Hypothalamus (tissue), 51 donors: ENCODE results near the gene STAT1.
"Not testable (repeated sequence)": the region's sequence is repeated elsewhere in the genome, so short reads cannot be mapped to it uniquely, and the experiment has no call there.

ENCODE experiments used
- DNase-seq, 51 donors: peaks; one replicate each; lab custom pipeline; 2025; lab: John Stamatoyannopoulos, UW

The STAT1 gene

DNA sequence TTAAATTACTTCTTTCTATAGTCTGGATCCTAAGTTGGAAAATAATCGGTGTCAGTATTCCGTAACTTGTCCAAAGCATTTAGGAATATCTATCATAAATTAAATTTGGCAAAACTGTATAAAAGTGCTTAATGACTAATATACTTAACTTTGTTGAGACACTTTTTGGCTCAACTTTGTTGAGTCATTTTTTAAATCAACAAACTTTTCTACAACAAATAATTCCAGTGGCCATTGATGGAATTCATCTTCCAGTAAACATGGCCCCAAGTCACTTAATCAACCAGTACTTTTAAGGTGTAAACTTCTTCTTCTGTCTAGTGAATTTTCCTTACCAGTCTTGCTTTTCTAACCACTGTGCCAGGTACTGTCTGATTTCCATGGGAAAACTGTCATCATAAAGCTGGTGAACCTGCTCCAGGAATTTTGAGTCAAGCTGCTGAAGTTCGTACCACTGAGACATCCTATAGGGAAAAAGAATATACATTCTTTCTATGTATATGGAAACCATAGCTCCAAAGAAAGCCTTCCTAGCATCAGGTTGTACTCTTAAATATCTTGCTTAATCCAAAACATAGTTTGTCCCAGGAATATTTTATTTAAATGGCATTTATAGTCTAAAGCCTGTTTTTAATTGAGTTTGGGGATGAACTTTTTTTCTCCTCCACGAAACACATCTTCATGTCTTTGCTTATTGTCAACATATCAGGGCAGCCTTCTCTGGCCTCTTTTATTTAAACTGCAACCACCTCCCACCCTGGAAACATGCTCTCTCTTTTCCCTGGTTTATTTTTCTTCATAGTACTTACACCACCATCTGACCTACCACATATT is 4.2 kb downstream of the STAT1 start:
- no peak for DNase-seq

DNA sequence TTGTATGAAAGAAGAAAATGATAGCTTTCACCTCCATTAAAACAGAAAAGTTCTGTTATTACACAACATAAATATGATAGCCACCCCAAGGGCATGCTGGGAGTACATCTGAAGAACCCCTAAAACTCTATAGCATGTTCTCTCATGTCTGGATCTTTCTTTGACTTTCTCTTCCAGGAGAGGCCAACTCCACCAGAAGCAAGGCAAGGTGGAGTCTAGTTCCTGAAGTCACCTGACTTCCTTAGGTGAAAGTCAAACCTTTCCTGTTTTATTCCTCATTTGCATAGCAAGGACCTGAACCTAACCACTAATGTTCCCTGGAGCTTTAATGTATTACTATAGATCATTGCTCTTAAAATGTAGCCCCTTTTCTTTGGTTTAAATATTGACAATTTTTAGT is 5.7 kb downstream of the STAT1 start:
- no peak for DNase-seq

DNA sequence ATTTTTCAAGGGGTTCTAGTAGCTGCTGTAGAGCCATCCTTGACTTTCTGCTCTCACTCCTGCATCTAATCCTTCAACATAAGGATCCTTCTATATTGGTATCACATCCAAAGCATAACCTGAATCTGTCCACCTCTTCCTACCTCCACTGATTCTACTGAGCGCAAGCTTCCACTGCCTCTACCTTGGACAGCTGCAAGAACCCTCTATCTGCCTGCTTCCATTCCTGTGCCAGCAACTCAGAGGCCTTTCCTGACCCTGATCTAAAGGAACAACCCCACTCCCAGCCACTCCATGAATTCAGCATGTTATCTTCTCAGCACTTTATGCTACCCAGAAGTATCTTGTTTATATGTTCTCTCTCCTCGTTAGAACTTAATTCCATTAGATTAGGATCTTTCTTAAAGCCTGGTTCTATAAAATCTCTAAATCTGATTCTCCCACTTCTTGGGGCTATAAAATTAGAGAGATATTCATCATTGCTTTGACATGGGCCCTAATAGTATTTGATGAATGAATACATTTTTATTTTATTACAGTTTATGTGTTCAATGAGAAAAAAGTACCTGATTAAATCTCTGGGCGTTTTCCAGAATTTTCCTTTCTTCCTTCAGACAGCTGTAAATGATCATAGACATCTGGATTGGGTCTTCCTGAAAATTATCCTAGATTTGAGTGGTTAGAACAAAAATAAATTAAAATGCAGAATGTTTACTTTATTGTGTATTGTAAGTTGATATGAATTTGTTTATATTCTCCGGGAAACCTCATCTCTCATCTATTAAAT is 6.8 kb downstream of the STAT1 start:
- DNase-seq: no peak

DNA sequence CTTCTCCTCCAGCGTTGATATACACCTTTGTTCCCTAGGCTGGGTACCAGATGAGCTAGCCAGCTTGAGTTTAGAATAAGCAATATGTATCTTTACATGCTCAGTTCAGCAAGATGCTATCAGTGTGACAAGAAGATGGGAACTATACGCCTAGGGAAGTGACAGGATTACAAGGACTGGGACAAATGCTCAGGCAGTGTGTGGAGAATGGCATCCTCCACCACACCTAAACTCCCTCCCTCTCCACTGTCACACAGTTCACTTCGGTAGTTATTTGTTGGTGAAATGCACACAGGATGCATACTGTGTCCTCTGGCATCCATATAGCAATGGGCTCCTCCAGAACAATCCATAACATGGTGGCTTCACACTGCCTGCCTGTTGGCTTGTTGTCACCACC is 7.7 kb downstream of the STAT1 start:
- DNase-seq: no peak

DNA sequence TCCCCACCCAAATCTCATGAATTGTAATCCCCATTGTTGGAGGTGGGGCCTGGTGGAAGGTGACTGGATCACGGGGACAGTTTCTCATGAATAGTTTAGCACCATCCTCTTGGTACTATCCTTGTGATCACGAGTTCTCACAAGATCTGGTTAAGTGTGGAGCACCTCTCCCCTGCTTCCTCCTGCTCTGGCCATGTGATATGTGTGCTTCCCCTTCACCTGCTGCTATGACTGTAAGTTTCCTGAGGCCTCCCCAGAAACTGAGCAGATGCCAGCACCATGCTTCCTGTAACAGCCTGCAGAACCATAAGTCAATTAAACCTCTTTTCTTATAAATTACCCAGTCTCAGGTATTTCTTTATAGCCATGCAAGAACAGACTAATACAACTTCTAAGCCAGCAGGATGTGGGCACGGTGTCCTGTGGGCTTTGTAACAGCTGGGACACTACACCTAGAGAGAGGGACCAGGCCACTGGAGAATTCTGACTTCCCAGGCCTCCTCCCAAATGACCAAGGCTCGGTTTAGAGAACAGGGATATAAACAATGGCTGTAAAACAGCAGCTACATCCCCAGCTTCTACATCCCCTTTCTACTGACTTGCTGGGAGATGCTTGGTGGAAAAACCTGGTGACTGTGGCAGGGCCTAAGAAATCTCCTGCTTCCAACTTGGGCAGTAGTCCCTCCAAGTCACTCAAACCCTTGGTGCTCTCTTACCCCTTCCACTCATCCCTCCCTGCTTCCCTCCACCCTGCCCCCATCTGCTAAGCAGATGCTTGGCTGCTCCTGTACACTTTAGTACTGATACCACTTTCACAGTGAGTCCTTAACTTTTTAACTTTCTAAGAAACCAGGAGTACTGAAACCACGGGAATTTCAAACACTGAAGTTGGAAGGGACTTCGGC is 10.3 kb downstream of the STAT1 start:
- DNase-seq: no peak

DNA sequence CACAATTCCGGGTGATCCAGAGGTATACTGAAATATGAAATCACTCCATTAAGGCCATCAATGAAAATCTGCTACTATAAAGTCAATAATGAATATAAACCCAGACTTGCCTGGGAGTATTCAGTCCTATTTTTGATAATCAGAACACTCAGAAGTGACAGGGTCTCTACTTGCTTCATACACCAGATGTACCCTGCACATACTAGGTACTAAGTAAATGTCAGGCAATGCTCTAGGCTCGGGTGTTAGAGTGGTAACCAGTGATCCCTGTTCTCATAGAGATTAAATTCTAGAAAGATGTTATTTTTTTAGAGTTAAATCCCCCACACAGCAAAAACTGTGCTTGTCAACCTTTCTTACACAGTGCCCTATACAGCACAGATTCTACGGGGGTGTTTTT is 12.3 kb downstream of the STAT1 start:
- DNase-seq: no peak

DNA sequence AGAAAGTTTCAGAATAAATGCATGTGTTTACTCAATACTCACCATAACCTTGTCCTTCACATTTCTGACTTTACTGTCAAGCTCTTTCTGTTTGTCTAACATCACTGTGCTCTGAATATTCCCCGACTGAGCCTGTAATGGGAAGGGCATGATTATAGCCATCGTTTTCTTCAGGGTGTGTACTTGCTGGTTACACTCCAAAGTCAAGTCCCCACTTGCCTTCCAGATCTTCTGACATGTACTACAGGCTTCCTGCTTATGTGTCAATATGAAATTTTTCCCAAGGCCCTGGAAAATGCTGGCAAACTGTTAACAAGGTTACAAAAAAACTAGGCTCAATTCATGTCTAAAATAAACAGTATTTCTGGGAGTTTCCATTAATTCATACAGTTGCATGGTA is 12.9 kb downstream of the STAT1 start:
- no peak for DNase-seq

DNA sequence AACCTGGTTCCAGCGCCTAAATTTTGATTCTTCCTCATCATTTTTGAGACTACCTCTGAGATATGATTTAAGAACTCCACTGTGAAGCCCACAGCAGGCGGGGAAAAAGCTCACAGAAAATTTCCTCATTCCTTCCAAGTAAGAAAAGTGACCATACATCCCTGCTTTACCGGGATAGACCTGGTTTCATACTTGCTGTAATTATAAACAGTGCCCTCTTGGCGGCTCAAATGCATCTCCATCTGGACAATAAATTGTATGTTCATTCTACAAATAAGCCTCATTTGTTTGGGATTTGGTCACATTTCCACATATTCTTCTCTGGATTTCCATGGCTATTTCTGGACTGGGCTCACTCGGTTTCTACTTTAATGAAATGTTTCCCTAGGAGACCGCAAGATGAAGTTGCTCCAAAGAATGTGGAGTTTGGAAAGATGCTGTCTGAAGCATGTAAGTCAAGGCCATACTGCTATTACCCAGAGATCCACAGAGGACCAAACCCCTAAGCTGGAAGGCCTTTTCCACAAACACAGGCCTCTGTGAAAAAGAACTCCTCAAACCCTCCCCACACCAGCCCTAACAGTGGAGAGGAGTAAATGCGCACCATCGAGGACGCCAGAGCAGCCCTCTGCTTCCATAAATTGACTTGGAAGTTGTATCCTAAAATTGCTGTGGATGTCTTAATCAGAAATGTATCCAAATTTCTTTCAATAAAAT is 13.9 kb downstream of the STAT1 start:
- DNase-seq: no peak

DNA sequence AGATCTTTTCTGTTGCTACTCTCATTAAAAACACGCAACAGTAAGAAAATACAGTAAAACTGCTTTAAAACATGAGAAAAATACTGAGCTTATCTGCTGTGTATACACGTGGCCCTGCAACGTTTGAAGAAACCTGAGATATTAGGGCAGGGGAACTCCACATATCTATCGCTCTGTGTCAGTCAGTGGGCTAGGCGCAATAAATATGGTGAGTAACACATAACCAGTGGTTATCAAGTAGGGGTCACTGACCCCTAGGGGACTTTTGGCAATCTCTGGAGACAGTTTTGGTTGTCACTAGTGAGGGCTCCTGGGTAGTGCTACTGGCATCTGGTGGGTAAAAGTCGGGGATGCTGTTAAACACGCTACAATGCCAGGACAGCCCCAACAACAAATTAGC is 14.9 kb downstream of the STAT1 start:
- no peak for DNase-seq

DNA sequence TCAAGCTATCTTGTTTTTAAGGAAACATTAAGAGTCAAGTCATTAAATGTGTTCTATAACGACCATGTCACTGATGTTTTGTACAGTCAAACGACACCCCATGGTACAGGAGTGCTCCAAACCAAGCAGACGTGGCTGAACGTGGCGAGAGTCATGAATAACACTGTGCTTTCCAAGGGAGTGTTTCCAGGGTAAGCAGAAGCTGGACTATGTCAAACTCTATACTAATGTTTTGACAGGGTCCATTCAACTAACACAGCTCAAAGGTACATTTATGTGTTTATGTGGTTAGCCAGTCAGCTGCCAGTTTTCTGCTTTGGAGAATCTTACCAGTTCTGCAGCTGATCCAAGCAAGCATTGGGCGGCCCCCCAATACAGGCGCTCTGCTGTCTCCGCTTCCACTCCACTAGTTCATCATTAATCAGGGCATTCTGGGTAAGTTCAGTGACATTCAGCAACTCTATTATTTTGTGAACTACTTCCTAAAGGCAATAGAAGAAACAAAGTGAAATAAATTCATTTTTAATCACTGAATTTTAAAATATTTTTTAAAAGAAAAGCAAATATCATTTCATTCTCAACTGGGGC is 16.4 kb downstream of the STAT1 start:
- no peak for DNase-seq

DNA sequence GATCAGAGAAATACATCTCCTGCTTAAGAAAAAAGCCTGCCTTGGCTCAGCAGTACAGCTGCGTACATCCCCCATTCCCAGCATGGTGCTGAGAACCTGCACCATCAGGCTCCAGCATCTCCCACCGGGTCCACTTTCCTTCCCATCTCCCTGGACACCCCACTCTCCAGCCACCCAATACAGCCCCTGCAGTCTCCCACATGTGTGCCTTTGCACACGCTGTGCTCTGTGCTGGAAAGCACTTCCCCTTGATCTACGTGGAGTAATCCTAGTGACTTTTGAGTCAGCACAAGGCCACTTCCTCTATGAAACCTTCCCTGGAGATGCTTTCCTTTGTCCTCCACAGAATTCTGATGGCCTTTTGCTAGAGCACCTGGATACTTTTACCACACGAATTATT is 17.0 kb downstream of the STAT1 start:
- no peak for DNase-seq

DNA sequence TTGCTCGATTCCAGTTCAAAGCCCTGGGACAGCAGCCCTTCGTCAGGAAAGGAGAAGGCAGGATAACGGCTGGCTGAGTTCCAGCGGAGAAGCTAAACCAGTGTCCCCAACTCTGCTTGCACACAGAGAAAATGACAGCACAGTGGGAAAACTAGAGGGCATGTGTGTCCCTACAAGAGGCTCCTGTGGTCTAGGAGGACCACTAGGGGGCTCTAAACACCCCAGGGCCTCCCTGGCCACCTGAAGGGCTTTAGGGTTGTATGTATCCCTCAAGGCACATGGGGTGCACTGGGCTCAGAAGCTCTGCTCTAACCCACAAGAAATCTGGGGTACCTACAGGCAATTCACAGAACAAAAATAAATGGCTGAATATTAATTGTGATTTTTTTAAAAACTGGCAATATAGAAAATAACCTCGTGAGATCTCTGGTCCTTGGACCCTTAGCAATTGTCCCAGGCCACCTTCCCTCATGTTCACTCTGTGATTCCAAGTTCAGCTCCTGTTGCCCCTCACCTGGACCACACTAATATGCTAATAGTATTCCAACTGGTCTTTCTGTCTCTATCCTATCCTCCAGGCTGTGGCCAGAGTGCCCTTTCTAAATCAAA is 17.5 kb downstream of the STAT1 start:
- no peak for DNase-seq

DNA sequence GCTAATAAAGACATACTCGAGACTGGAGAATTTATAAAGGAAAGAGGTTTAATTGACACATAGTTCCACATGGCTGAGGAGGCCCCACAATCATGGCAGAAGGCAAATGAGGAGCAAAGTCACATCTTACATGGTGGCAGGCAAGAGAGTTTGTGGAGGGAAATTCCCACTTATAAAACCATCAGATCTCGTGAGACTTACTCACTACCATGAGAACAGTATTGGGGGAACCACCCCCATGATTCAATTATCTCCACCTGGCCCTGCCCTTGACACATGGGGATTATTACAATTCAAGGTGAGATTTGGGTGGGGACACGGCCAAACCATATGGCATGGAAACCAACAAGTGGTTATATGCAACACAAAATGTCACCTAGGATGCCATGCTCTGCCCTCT is 18.7 kb downstream of the STAT1 start:
- not testable (repeated sequence) for DNase-seq

DNA sequence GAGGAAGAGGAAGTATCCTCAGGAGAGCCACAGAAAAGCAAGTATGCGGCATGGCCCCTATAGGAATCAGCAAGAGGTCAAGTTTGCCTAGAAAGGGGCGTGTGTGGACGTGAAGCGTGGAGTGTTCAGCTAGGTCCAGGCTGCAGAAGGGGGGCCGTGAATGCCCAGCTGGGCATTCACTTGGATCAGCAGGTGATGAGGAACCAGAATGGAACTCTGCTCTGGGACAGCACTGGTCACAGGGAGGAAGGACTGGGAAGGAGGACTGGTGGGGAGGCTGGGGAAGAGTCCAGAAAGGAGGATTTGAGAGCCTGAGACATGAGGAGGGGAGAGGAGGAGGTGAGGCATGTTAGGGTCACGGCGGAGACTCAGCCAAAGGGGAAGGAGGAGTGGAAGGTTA is 19.8 kb downstream of the STAT1 start:
- DNase-seq: no peak

DNA sequence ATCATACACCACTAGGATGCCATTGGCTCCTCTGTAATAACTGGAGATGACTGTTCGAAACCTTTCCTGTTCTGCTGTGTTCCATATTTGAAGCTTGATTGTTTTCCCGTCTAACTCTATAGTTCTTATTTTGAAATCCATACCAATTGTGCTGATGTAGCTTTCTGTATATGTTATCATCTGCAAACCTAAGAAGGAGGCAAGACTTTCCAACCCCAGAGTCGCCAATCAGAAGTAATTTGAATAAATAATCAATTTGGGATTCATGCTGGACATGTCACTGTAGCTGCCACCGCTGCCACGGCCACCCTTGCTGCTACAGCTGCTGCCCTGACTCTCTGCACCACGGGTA is 20.7 kb downstream of the STAT1 start:
- no peak for DNase-seq

DNA sequence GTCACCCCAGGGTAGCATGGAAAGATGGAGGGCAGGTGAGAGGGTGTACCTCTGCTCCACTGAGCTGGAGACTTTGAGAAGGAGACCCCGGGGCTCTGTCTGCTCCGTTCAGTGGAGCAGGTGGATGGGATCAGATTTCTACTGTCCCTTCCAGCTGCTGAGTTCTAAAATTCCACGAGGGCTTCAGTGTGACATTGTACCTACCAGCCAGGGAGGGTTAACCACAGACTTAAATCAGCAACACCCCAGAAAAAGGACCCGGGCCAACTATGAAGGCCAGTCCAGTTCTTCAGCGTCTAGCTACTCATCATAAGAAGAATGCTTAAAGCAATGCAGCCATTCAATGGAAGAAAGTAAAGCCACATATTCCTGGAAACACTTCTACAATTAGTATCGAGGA is 23.8 kb downstream of the STAT1 start:
- DNase-seq: no peak

DNA sequence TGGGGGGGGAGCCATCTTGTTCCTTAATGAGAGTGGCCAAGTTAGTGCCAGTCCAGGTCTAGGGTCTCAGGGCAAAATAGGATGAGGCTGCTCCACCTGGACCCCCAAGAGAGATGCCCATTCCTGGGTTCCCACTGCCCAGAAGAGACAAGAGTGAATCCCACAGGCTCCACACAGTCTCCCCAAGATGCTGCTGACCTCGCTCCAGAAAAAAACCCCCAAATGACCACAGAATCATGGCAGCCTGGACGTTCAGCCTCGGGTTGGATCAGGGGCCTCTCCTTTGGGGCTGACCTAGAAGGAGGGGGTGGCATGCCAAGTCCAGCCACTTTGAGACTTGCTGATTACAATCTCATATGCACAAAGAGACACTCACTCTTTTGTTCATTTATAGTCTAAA is 25.1 kb downstream of the STAT1 start:
- no peak for DNase-seq

DNA sequence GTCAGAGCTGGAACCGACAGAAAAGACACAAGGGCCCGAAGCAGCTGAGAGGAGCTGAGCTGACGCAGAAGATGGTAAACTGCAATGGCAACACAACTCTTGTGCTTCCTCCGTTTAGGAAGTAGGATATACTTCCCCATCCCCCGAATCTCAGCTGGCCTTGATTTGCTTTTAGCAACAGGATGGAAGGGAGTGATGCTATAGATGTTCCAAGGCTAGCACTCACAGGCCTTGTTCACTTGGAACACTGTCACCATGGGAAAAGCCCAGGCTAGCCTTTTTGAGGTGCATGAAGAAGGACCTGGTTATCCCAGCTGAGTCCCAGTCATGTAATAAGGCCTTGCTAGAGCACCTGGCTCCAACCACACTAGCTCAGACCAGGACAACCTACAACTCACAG is 26.0 kb downstream of the STAT1 start:
- no peak for DNase-seq

DNA sequence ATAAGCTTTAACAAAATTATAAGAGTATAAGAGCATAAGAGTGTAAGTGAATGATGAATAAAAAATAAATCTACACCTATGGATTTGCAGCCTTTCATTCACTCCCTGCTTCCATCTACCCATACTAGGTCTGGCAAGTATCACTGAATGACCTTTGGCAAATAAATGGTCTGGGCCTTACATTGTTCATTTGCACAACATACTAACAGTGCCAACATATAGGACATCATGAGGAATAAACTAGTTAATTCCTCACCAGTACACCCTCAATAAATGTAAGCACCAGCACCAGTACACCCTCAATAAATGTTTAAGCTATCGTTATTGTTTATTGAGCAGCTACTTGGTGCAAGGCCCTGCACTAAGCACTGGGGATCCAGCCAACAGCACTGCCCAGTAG is 26.9 kb downstream of the STAT1 start:
- no peak for DNase-seq
